ENCODE data around the gene RIPK1.
"Not testable (repeated sequence)": the region's sequence is repeated elsewhere in the genome, so short reads cannot be mapped to it uniquely, and the experiment has no call there.

Gene RIPK1

GRCh38 chr6:3046295-3046694, 22.0 kb upstream of the RIPK1 start:
- no peak for DNase-seq

GRCh38 chr6:3048009-3048408, 20.3 kb upstream of the RIPK1 start:
- DNase-seq = not testable (repeated sequence)

GRCh38 chr6:3052481-3053230, 15.6 kb upstream of the RIPK1 start:
- no peak for DNase-seq

DNA sequence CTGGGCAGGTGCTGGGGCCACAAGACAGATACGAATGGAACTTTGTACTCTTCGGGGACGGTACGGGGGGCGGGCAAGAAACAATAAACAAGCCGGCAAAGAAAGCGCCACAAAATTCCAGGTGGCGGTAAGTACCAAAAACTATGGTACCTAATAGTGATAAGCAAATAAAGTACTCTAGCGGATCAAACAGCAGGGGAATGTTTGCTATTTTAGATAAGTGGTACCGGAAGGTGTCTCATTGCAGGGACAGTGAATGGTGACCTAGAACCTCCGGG, 15.1 kb upstream of the RIPK1 start:
- no peak for DNase-seq

- not testable (repeated sequence) for DNase-seq
Measured at GRCh38 chr6:3054229-3055157, 13.8 kb upstream of the RIPK1 start.

DNA sequence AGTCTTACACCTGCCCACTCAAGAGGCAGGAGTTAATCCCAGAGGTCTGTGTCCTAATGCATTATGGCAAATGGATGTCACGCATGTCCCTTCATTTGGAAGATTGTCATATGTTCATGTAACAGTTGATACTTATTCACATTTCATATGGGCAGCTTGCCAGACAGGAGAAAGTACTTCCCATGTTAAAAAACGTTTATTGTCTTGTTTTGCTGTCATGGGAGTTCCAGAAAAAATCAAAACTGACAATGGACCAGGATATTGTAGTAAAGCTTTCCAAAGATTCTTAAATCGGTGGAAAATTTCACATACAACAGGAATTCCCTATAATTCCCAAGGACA, 13.2 kb upstream of the RIPK1 start:
- DNase-seq = not testable (repeated sequence)

- DNase-seq = no peak
Measured at GRCh38 chr6:3057063-3057770, 11.1 kb upstream of the RIPK1 start.

GRCh38 chr6:3058957-3059356, 9.3 kb upstream of the RIPK1 start:
- no peak for DNase-seq

DNA sequence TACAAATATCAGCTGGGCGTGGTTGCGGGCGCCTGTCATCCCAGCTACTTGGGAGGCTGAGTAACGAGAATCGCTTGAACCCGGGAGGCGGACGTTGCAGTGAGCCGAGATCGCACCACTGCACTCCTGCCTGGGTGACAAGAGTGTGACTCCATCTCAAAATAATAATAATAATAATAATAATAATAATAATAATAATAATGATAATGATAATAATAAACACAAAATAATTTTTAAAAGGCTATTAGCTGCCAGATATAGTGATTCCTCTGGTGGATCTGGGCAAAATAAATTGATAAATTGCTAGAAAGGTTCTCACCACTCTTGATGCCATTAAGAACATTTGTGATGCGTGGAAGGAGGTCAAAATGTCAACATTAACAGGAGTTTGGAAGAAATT, 8.2 kb upstream of the RIPK1 start:
- DNase-seq = not testable (repeated sequence)

- DNase-seq = no peak
Measured at GRCh38 chr6:3061501-3061941, 6.8 kb upstream of the RIPK1 start.

DNA sequence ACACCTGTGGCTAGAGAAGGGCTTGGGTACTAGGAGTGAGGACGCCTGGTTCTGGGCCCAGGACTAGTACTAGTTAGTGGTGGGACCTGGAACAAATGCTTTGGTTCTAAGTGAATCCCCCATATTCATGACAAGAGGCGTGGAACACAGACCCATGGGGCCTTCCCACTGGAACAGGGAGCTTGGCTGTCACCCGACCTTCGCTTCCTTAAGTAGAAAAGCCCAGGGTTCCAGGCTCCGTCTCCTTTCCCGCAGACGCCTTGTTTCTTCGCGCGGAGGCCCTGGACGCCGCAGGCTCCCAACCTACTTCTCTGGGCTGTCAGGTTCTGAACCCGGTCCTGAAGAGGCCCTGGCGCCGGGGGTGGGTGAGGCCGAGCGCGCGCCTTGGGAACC, 5.0 kb upstream of the RIPK1 start:
- not testable (repeated sequence) for DNase-seq

DNA sequence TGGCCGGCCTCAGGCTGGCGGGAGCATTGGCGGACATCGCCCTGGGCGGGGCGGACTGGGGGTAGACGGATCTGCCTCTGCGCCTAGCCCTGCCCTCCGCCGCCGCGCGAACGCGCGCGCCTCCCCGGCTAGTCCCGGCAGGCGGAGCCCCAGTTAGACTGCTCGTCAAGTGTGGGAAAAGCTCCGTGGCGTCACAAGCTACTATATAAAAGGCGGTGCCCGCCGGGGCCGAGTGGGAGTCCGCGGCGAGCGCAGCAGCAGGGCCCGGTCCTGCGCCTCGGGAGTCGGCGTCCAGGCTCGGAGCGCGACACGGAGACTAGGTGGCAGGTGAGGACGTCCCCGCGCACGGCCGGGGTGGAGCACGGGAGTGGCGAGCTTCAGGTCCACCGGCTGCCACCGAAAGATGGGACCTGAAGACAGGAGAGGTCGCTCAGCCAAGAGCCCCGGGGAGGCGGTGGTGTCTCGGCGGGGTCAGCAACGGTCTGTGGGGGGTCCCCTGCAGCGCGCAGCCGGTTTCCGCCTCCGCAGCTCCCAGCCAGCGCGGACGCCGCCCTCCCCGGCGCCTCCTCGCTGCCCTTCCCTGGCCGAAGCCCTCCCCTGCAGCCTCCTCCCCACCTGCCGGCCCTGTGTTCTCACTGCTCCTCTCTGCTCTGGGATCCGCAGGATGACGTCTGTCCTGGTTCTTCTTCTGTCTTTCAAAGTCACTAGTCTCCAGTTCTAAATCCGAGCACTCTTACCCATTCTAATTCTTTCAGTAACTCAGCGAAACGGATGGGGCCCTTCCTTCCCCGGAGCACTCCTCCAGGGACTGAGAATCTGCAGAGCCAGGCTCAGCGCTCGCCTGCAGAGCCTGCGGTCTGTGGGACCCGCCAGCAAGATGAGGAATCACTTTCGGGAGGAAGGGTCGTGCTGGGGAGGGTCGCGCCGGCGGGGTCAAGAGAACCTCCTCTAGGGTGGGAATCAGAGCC, 4.3 kb upstream of the RIPK1 start:
- peak; percentile 95 for DNase-seq

DNA sequence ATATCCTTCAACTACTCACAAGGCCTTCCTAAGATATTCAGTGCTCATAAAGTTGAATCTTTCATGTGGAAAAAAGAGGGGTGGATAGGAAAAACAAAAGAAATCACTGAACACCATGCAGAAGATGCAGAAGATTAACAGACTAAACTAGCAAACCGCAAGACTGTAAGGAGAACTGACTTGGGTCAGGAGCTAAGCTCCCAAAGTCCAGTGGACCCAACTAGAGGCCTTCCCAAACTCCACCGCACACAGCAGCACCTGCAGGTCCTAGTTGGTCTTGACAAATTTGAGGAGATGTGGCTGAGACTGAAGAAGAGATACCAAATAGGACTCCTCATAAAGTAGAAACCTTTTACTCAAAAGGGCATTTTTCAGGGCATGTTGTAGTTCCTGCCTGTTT, 3.3 kb downstream of the RIPK1 start:
- DNase-seq = no peak

GRCh38 chr6:3072798-3073197, 4.5 kb downstream of the RIPK1 start:
- DNase-seq = no peak

GRCh38 chr6:3073382-3073781, 5.1 kb downstream of the RIPK1 start:
- no peak for DNase-seq

GRCh38 chr6:3075772-3076113, 7.4 kb downstream of the RIPK1 start:
- DNase-seq = no peak

DNA sequence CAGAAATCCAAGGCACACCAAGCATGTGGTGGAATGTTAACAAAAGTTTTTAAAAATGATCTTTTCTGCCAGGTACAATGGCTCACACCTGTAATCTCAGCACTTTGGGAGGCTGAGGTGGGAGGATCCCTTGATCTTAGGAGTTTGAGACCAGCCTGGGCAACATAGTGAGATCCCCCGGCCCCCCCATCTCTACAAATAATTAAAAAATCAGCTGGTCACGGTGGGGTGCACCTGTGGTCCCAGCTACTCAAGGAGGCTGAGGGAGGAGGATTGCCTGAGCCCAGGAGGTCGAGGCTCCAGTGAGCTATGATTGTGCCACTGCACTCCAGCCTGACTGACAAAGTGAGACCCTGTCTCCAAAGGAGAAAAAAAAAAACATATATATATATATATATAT, 8.0 kb downstream of the RIPK1 start:
- no peak for DNase-seq

GRCh38 chr6:3077430-3077829, 9.1 kb downstream of the RIPK1 start:
- no peak for DNase-seq

DNA sequence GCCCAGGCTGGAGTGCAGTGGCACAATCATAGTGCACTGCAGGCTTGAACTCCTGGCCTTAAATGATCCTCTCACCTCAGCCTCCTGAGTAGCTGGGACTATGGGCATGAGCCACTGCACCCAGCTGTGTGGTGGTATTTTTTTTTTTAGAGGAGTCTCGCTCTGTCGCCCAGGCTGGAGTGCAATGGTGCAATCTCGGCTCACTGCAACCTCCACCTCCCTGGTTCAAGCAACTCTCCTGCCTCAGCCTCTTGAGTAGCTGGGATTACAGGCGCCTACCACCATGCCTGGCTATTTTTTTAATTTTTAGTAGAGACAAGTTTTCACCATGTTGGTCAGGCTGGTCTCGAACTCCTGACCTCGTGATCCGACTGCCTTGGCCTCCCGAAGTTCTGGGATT, 10.7 kb downstream of the RIPK1 start:
- DNase-seq = not testable (repeated sequence)

DNA sequence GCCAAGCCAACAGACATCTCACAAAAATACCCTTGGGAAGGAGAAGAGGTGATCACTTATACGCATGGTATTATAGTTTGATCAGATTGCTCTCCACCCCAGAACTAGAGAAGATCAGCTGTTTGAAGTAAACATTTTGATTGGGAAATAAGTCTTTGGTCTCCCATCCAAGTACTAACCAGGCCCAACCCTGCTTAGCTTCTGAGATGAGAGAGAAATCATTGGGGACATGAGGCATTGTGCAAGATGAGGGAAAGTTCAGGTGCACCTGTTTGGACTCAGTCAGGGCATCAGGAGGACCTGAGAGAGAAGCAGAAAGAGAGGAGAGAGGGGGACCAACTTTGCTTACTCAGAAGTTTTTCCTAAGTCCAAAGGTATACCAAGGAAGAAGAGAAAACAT, 11.4 kb downstream of the RIPK1 start:
- DNase-seq = no peak

DNA sequence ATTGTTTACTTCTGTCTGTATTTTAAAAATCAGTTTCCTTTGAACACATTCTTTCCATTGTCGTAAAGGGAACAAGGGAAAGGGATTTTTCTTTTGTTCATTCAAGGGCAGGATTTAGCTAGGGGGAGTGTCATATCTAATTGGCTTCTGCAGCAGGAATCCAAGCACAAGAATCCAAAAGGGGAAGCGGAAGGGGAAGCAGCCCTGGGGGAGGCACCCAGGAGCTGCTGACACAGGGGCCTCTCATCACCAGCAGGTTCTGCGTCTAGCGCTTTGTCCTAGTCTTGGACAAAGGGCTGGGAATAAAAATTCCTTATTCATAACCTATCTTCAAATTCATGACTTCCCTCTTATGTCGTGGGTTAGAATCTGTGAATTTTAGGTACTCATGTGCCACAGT, 13.7 kb downstream of the RIPK1 start:
- DNase-seq = no peak

- DNase-seq = no peak
Measured at GRCh38 chr6:3085074-3085473, 16.8 kb downstream of the RIPK1 start.
